A375 (cell line): Measurements from ENCODE around the gene CPXCR1. TPM values are rescaled to one million over a fixed set of nuclear protein-coding genes. Genes with fewer than 3 reads are reported as not detected.

Source experiments
- total RNA-seq: library from RNA; depleted of rRNA; stranded (reverse); fragments of >200 nt; shearing (Covaris generic); gene quantifications from 2 replicates; pipeline ENCODE4 v1.2.3, GENCODE V29; 2014; rRNA removed

CPXCR1 gene
- 0.23 TPM in 1 of 2 replicates, not detected in the other for total RNA-seq

DNA sequence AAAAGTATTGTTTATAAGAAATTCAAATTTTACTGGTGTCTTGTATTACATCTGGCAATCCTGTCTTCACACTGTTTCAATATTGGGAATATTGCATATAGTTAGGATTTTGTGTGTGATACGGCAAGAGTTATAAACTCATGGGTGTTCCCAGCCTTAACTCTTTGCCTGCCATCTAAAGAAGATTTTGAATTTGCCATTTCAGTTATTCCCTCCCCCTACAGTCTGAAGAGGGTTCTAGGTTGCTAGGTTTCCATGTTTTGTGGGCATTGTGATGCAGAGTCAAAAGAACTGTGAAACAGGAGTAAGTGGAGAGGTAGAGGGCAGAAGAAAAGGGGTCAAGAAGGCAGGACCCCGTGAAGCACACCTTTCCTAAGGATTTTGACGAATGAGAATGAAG is at the start of gene CPXCR1:
Gene CPXCR1 (plus strand): TSS at position 301 of the 400 bp plus-strand sequence. CDS start 6,190 bp downstream, outside the sequence.

